ENCODE results near the gene NUBPL.
"Not testable (repeated sequence)": the region's sequence is repeated elsewhere in the genome, so short reads cannot be mapped to it uniquely, and the experiment has no call there.

NUBPL gene

GRCh38 chr14:31837031-31837430 is 275.8 kb downstream of the NUBPL start:
- intact Hi-C loops (cut with DNase I): no loop called here
- DNase-seq: no peak

GRCh38 chr14:31842899-31843298 is 281.7 kb downstream of the NUBPL start:
- intact Hi-C loops (cut with DNase I): no loop called here
- DNase-seq: no peak

- no peak for DNase-seq
- intact Hi-C loops (cut with DNase I): no loop called here
These were observed 282.3 kb downstream of the NUBPL start for GRCh38 chr14:31843361-31844091.

- intact Hi-C loops (cut with DNase I): no loop called here
- no peak for DNase-seq
These were observed 293.4 kb downstream of the NUBPL start for GRCh38 chr14:31854508-31855075.

- DNase-seq: no peak
- intact Hi-C loops (cut with DNase I): no loop called here
These were observed 294.1 kb downstream of the NUBPL start for GRCh38 chr14:31855262-31855661.

- intact Hi-C loops (cut with DNase I); DNase-seq: not testable (repeated sequence)
These were observed 294.8 kb downstream of the NUBPL start for GRCh38 chr14:31856003-31856402.

GRCh38 chr14:31858868-31859267 is 297.7 kb downstream of the NUBPL start:
- intact Hi-C loops (cut with DNase I): no loop called here

GRCh38 chr14:31864937-31865855 is 304.0 kb downstream of the NUBPL start:
- intact Hi-C loops (cut with DNase I): no loop called here

More at GRCh38 chr14:31858868-31859267, 297.7 kb downstream of the NUBPL start:
- DNase-seq: no peak

GRCh38 chr14:31867570-31867969 is 306.4 kb downstream of the NUBPL start:
- intact Hi-C loops (cut with DNase I): no loop called here

More at GRCh38 chr14:31864937-31865855, 304.0 kb downstream of the NUBPL start:
- no peak for DNase-seq

GRCh38 chr14:31868096-31868495 is 306.9 kb downstream of the NUBPL start:
- DNase-seq; intact Hi-C loops (cut with DNase I): not testable (repeated sequence)

More at GRCh38 chr14:31867570-31867969, 306.4 kb downstream of the NUBPL start:
- DNase-seq: no peak

- intact Hi-C loops (cut with DNase I): no loop called here
- DNase-seq: no peak
These were observed 315.5 kb downstream of the NUBPL start for GRCh38 chr14:31876741-31877140.

- DNase-seq: no peak
- intact Hi-C loops (cut with DNase I): no loop called here
These were observed 316.1 kb downstream of the NUBPL start for GRCh38 chr14:31877255-31877798.

- intact Hi-C loops (cut with DNase I): no loop called here
- no peak for DNase-seq
These were observed 318.6 kb downstream of the NUBPL start for GRCh38 chr14:31879661-31880348.

GRCh38 chr14:31880935-31881334 is 319.7 kb downstream of the NUBPL start:
- intact Hi-C loops (cut with DNase I): no loop called here
- no peak for DNase-seq

- intact Hi-C loops (cut with DNase I): no loop called here
These were observed 320.5 kb downstream of the NUBPL start for GRCh38 chr14:31881531-31882310.

GRCh38 chr14:31884238-31884637 is 323.0 kb downstream of the NUBPL start:
- DNase-seq: no peak
- intact Hi-C loops (cut with DNase I): no loop called here

More at GRCh38 chr14:31881531-31882310, 320.5 kb downstream of the NUBPL start:
- no peak for DNase-seq

GRCh38 chr14:31884776-31885379 is 323.7 kb downstream of the NUBPL start:
- intact Hi-C loops (cut with DNase I): no loop called here

More at GRCh38 chr14:31884776-31885379, 323.7 kb downstream of the NUBPL start:
- no peak for DNase-seq
